Measurements from ENCODE around the gene GSN.

GRCh38 chr9:121297389-121297788 is 29.4 kb downstream of the GSN start:
- TF ChIP-seq CTCF (IDR thresholded peaks at IDR 0.05; ENCODE audit: low read depth, low read length, missing input control) = no peak
- no peak for TF ChIP-seq RXRA (IDR thresholded peaks at IDR 0.05)
- no peak for TF ChIP-seq MAX (IDR thresholded peaks at IDR 0.05)
